ENCODE results near the gene RXRB.
A peak's percentile ranks its signal among the peaks of the same experiment; 100 is the strongest.
"Not testable (repeated sequence)": the region's sequence is repeated elsewhere in the genome, so short reads cannot be mapped to it uniquely, and the experiment has no call there.

RXRB gene

DNA sequence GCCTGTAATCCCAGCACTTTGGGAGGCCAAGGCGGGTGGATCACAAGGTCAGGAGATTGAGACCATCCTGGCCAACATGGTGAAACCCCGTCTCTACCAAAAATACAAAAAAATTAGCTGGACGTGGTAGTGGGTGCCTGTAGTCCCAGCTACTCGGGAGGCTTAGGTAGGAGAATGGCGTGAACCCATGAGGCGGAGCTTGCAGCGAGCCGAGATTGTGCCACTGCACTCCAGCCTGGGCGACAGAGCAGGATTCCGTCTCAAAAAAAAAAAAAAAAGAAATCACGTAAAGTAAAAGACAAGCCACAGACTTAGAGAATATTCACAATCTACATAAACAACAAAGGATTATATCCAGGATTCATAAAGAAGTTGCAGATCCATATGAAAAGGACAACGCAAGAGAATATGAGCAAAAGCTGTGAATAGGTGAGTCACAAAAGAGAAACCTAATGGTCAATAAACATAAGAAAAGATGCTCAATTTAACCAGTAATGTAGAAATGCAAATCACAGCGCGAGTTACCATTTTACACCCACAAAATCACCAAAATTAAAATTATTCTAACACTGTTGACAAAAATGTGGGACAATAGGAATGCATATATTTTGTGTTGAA lies 26.1 kb upstream of the RXRB start:
- not testable (repeated sequence) for H3K9ac ChIP-seq (ENCODE audit: low read depth, low read length); H3K36me3 ChIP-seq (ENCODE audit: control insufficient read depth, insufficient read depth, low read length); H3K4me1 ChIP-seq (ENCODE audit: control insufficient read depth, insufficient read depth, low read length); H3K9me3 ChIP-seq (ENCODE audit: control insufficient read depth, insufficient read depth, low read length)
- H3K27me3 ChIP-seq (ENCODE audit: control insufficient read depth, insufficient read depth, low read length): peaks cover 12% of the 10 kb centered on the region
- H3K4me3 ChIP-seq (ENCODE audit: low read depth, low read length): peak overlapping the region; percentile 3

DNA sequence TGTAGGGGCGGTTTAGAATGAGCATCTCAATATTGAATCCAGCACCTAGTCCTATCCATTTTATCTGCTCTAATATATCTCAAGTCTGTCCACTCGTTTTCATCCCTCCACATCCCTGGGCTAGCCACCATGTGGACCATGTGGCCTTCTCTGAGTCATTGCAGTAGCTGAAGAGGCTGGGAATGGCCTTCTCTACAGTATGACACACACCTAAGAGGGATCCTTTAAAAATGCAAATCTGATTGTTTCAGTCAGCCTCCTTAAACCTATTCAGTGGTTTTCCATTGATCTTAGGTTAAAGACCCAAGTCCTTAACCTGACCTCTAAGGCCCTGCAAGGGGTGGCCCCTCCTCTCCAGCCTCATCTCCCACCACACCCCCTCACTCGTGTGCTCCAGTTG lies 17.2 kb upstream of the RXRB start:
- Histone ChIP-seq H3K27me3 (ENCODE audit: control insufficient read depth, insufficient read depth, low read length) (peaks cover 92% of the 10 kb centered on the region), H3K4me3 (ENCODE audit: low read depth, low read length) (no peak overlapping the region), H3K4me1 (ENCODE audit: control insufficient read depth, insufficient read depth, low read length) (peaks cover 14% of the 10 kb centered on the region), H3K9me3 (ENCODE audit: control insufficient read depth, insufficient read depth, low read length) (no peaks in the 10 kb centered on the region), H3K9ac (ENCODE audit: low read depth, low read length) (no peak overlapping the region), H3K36me3 (ENCODE audit: control insufficient read depth, insufficient read depth, low read length) (no peaks in the 10 kb centered on the region)

DNA sequence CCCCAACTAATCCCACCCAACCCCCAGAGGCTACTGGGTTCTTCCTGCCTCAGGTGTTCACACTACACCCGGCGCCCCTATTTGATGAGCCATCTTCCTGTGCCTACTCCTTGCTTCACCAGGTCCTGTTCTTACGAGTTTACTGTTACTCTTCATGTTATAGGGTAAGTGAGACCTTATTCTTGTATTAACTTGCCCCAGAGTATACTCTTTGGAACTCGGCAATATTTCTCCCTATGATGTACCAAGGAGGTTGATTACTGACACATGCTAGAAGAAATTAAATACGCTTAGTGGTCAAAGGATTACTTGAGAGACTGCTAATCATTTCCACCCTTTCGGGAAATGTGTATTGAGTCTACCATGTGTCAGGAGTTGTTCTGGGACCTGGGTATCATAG lies 16.8 kb upstream of the RXRB start:
- Histone ChIP-seq H3K4me1 (ENCODE audit: control insufficient read depth, insufficient read depth, low read length) (peaks cover 14% of the 10 kb centered on the region), H3K9me3 (ENCODE audit: control insufficient read depth, insufficient read depth, low read length) (no peaks in the 10 kb centered on the region), H3K4me3 (ENCODE audit: low read depth, low read length) (no peak overlapping the region), H3K36me3 (ENCODE audit: control insufficient read depth, insufficient read depth, low read length) (no peaks in the 10 kb centered on the region), H3K9ac (ENCODE audit: low read depth, low read length) (no peak overlapping the region), H3K27me3 (ENCODE audit: control insufficient read depth, insufficient read depth, low read length) (peaks cover 94% of the 10 kb centered on the region)

DNA sequence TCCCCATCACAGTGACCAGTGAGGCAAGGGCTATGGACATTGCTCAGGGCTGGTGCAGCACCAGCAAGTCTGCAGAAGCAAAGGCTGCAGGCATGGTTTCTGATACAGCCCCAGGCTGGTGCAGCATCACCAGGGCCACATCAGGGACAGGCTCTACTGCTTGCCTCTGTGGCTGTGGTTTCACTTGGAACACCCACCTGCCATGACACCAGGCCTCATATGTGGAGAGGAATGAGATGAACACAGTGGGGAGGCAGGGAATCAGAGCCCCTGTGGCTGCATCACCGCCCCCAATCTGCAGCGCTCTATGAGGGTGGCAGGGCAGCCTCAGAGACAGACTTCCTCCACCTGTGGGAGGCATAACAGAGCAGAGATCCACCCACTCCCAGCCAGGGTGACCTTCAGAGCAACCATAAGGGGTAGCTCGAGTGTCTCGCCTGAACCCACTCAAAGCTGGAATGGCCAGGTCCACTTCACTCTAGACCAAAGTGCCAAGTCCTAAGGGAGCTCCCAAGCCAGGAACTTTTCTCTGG lies 15.7 kb upstream of the RXRB start:
- Histone ChIP-seq H3K4me1 (ENCODE audit: control insufficient read depth, insufficient read depth, low read length) (peaks cover 19% of the 10 kb centered on the region), H3K36me3 (ENCODE audit: control insufficient read depth, insufficient read depth, low read length) (no peaks in the 10 kb centered on the region), H3K4me3 (ENCODE audit: low read depth, low read length) (peak overlapping the region; percentile 4), H3K9ac (ENCODE audit: low read depth, low read length) (no peak overlapping the region), H3K9me3 (ENCODE audit: control insufficient read depth, insufficient read depth, low read length) (no peaks in the 10 kb centered on the region), H3K27me3 (ENCODE audit: control insufficient read depth, insufficient read depth, low read length) (peaks cover 93% of the 10 kb centered on the region)

GRCh38 chr6:33215271-33216116 lies 15.0 kb upstream of the RXRB start:
- Histone ChIP-seq H3K9ac (ENCODE audit: low read depth, low read length) (no peak overlapping the region), H3K27me3 (ENCODE audit: control insufficient read depth, insufficient read depth, low read length) (peaks cover 96% of the 10 kb centered on the region), H3K4me1 (ENCODE audit: control insufficient read depth, insufficient read depth, low read length) (peaks cover 19% of the 10 kb centered on the region), H3K9me3 (ENCODE audit: control insufficient read depth, insufficient read depth, low read length) (no peaks in the 10 kb centered on the region), H3K4me3 (ENCODE audit: low read depth, low read length) (peak overlapping the region; percentile 28), H3K36me3 (ENCODE audit: control insufficient read depth, insufficient read depth, low read length) (no peaks in the 10 kb centered on the region)

GRCh38 chr6:33213989-33214335 lies 13.5 kb upstream of the RXRB start:
- peaks cover 97% of the 10 kb centered on the region for H3K27me3 ChIP-seq (ENCODE audit: control insufficient read depth, insufficient read depth, low read length)
- H3K9ac ChIP-seq (ENCODE audit: low read depth, low read length): no peak overlapping the region
- peak overlapping the region; percentile 77 for H3K4me3 ChIP-seq (ENCODE audit: low read depth, low read length)
- peaks cover 5% of the 10 kb centered on the region for H3K36me3 ChIP-seq (ENCODE audit: control insufficient read depth, insufficient read depth, low read length)
- H3K4me1 ChIP-seq (ENCODE audit: control insufficient read depth, insufficient read depth, low read length): peaks cover 21% of the 10 kb centered on the region
- no peaks in the 10 kb centered on the region for H3K9me3 ChIP-seq (ENCODE audit: control insufficient read depth, insufficient read depth, low read length)

DNA sequence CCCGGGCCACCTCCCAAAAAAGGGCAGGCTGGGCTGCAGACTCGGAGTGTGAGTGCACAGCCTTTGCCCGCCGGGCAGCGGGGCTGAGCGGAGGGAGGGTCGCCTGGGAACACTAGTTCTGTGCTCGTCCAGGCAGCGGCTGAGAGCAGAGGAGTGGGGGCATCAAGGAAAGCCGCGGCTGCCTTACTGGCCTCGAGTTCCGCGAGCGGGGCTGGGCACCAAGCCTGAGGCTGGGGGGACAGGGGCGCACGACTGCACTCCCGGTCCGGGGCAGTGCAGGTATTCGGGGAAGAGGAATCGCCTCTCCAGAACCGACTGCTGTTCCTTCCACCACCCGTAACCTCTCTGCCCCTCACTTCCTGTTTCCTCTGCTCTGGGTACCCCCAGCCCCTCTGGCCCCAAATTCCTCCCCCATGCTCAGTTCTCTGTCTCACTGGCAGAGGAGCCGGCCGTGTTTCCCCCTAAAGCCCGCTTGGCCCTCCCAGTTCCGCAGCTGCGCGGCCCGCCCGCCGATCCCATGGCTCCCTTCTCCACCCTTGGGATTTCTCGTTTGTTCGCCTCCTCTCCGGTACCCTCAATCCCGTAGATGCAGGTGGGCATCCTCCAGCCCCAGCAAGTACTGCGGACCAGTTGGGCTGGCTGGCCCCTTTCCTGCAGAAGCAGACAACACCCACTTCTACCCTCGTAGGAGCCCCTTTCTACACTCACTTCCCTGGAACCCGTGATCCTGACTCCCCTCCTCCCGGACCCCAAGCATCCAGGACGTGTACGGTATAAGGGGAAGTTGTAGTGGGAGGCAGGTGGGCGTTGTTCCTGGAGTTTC lies 12.9 kb upstream of the RXRB start:
- H3K9me3 ChIP-seq (ENCODE audit: control insufficient read depth, insufficient read depth, low read length): no peaks in the 10 kb centered on the region
- H3K4me1 ChIP-seq (ENCODE audit: control insufficient read depth, insufficient read depth, low read length): peaks cover 22% of the 10 kb centered on the region
- H3K27me3 ChIP-seq (ENCODE audit: control insufficient read depth, insufficient read depth, low read length): peaks cover 93% of the 10 kb centered on the region
- peaks cover 5% of the 10 kb centered on the region for H3K36me3 ChIP-seq (ENCODE audit: control insufficient read depth, insufficient read depth, low read length)
- H3K4me3 ChIP-seq (ENCODE audit: low read depth, low read length): peak overlapping the region; percentile 77
- H3K9ac ChIP-seq (ENCODE audit: low read depth, low read length): peak overlapping the region; percentile 37

GRCh38 chr6:33212857-33213165 lies 12.3 kb upstream of the RXRB start:
- Histone ChIP-seq H3K9me3 (ENCODE audit: control insufficient read depth, insufficient read depth, low read length) (no peaks in the 10 kb centered on the region), H3K4me3 (ENCODE audit: low read depth, low read length) (peak overlapping the region; percentile 77), H3K36me3 (ENCODE audit: control insufficient read depth, insufficient read depth, low read length) (peaks cover 5% of the 10 kb centered on the region), H3K27me3 (ENCODE audit: control insufficient read depth, insufficient read depth, low read length) (peaks cover 90% of the 10 kb centered on the region), H3K9ac (ENCODE audit: low read depth, low read length) (peak overlapping the region; percentile 37), H3K4me1 (ENCODE audit: control insufficient read depth, insufficient read depth, low read length) (peaks cover 22% of the 10 kb centered on the region)

DNA sequence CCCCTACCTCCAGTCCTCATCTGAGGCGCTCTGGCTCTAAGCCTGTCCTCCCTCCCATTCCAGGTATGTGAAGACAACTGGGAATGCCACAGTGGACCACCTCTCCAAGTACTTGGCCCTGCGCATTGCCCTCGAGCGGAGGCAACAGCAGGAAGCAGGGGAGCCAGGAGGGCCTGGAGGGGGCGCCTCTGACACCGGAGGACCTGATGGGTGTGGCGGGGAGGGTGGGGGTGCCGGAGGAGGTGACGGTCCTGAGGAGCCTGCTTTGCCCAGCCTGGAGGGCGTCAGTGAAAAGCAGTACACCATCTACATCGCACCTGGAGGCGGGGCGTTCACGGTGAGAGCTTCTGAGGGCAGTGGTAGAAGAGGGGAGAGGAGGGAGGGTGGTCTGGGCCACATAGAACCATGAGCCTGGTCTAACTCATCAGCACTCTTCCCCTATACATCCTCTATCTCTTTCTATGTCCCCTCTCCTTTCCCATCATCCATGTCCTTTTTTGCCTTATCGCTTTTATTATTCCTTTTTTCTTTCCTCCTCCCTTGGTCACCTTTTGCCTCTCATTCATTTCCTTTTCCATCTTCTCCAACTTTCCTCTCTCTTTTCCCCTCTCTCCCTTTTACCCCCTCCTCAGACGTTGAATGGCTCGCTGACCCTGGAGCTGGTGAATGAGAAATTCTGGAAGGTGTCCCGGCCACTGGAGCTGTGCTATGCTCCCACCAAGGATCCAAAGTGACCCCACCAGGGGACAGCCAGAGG lies 11.4 kb upstream of the RXRB start:
- H3K9ac ChIP-seq (ENCODE audit: low read depth, low read length): no peak overlapping the region
- H3K4me1 ChIP-seq (ENCODE audit: control insufficient read depth, insufficient read depth, low read length): peaks cover 22% of the 10 kb centered on the region
- H3K9me3 ChIP-seq (ENCODE audit: control insufficient read depth, insufficient read depth, low read length): no peaks in the 10 kb centered on the region
- peak overlapping the region; percentile 43 for H3K4me3 ChIP-seq (ENCODE audit: low read depth, low read length)
- H3K36me3 ChIP-seq (ENCODE audit: control insufficient read depth, insufficient read depth, low read length): peaks cover 5% of the 10 kb centered on the region
- peaks cover 87% of the 10 kb centered on the region for H3K27me3 ChIP-seq (ENCODE audit: control insufficient read depth, insufficient read depth, low read length)

DNA sequence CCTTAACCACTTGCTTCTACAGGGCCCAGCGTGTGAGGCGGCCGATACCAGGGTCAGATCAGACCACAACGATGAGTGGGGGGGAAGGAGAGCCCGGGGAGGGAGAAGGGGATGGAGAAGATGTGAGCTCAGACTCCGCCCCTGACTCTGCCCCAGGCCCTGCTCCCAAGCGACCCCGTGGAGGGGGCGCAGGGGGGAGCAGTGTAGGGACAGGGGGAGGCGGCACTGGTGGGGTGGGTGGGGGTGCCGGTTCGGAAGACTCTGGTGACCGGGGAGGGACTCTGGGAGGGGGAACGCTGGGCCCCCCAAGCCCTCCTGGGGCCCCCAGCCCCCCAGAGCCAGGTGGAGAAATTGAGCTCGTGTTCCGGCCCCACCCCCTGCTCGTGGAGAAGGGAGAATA lies 10.7 kb upstream of the RXRB start:
- Histone ChIP-seq H3K36me3 (ENCODE audit: control insufficient read depth, insufficient read depth, low read length) (peaks cover 5% of the 10 kb centered on the region), H3K27me3 (ENCODE audit: control insufficient read depth, insufficient read depth, low read length) (peaks cover 87% of the 10 kb centered on the region), H3K4me1 (ENCODE audit: control insufficient read depth, insufficient read depth, low read length) (peaks cover 22% of the 10 kb centered on the region), H3K4me3 (ENCODE audit: low read depth, low read length) (no peak overlapping the region), H3K9ac (ENCODE audit: low read depth, low read length) (no peak overlapping the region), H3K9me3 (ENCODE audit: control insufficient read depth, insufficient read depth, low read length) (no peaks in the 10 kb centered on the region)

GRCh38 chr6:33209856-33210255 lies 9.4 kb upstream of the RXRB start:
- H3K4me1 ChIP-seq (ENCODE audit: control insufficient read depth, insufficient read depth, low read length): peaks cover 16% of the 10 kb centered on the region
- no peaks in the 10 kb centered on the region for H3K9me3 ChIP-seq (ENCODE audit: control insufficient read depth, insufficient read depth, low read length)
- no peak overlapping the region for H3K4me3 ChIP-seq (ENCODE audit: low read depth, low read length)
- H3K27me3 ChIP-seq (ENCODE audit: control insufficient read depth, insufficient read depth, low read length): peaks cover 86% of the 10 kb centered on the region
- no peak overlapping the region for H3K9ac ChIP-seq (ENCODE audit: low read depth, low read length)
- peaks cover 5% of the 10 kb centered on the region for H3K36me3 ChIP-seq (ENCODE audit: control insufficient read depth, insufficient read depth, low read length)

All from iPS-15b (cell line).